Left hindlimb (tissue), 1 donor: ENCODE measurements around the gene USF3.

Experiments used
- DNase-seq: peaks from one replicate; pipeline ENCODE4 v3.0.0-alpha.2; 2018

The USF3 gene

GRCh38 chr3:113696658-113697499 is 437 bp upstream of the USF3 start:
- peak; percentile 100 for DNase-seq

- no peak for DNase-seq
Observed at GRCh38 chr3:113695431-113695785, 1.0 kb downstream of the USF3 start.

GRCh38 chr3:113690482-113690881 is 6.0 kb downstream of the USF3 start:
- DNase-seq: no peak

GRCh38 chr3:113685956-113686721 is 10.3 kb downstream of the USF3 start:
- no peak for DNase-seq

DNA sequence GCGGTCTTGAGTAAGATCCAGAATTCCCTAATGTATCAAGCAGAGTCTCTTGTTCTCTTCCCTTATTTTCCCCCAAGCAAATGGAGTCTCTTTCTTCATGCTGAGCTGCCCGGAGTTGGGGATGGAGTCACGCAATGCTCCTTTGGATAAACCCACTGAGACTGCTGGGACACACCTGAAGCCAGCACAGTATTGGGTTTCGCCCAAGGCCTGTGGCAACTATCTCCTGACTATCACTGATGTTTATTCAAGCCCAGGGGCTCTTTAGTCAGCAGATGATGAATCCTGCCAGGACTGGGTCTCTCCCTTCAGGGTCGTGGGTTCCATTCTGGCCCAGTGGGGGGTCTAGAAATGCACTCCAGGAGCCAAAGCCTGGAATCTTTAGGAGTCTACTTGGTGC is 11.3 kb downstream of the USF3 start:
- no peak for DNase-seq

GRCh38 chr3:113684271-113684819 is 12.1 kb downstream of the USF3 start:
- DNase-seq: no peak

GRCh38 chr3:113678773-113679172 is 17.7 kb downstream of the USF3 start:
- no peak for DNase-seq

- no peak for DNase-seq
Observed at GRCh38 chr3:113677737-113678136, 18.7 kb downstream of the USF3 start.

DNA sequence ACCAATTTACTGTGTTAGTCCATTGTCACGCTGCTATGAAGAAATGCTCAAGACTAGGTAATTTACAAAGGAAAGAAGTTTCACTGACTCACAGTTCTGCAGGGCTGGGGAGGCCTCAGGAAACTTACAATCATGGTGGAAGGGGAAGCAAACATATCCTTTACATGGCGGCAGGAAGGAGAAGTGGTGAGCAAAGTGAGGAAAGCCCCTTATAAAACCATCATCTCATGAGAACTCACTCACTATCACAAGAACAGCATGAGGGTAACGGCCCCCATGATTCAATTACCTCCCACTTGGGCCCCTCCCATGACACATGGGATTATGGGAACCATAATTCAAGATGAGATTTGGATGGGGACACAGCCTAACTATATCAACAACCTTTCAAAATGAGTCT is 20.2 kb downstream of the USF3 start:
- no peak for DNase-seq

GRCh38 chr3:113673593-113673992 is 22.8 kb downstream of the USF3 start:
- DNase-seq: no peak

DNA sequence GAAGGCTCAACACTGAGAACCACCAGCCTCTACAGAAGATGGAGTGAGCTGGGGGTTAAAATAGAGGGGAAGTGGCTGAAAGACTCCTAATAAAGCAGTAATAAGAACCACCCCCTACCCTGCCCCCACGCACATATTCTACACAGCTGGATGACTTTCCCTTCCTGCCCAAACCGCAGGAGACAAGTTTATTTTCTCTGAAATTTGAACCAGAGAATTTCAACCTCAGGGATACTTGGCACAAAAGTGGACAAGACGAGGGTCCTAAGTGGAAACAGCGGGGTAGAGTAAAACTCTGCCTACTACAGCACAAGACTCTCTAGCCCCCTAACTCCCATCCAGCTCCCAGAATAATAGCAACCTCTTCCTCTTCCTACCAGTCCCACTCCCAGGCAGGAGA is 28.4 kb downstream of the USF3 start:
- peak; percentile 59 for DNase-seq

GRCh38 chr3:113664523-113665094 is 31.8 kb downstream of the USF3 start:
- no peak for DNase-seq

DNA sequence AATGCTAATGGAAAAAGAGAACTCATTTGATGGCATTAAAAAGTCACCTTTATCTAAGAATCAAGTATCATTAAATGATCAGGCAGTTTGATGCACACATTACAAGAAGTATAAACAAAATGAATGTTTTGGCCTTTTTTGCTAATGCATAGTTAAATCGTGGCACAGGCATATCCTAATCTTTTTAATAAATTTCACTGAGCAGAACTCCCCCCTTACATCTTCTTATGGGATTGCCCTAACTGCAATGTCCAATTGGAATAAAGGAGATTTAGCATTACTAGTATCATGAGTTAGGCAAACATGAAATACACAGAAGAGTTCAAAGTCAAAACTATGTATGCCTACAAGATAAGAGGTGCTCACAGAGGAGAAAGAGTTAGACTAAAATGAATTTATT is 32.7 kb downstream of the USF3 start:
- no peak for DNase-seq

- no peak for DNase-seq
Observed at GRCh38 chr3:113663324-113663750, 33.1 kb downstream of the USF3 start.

DNA sequence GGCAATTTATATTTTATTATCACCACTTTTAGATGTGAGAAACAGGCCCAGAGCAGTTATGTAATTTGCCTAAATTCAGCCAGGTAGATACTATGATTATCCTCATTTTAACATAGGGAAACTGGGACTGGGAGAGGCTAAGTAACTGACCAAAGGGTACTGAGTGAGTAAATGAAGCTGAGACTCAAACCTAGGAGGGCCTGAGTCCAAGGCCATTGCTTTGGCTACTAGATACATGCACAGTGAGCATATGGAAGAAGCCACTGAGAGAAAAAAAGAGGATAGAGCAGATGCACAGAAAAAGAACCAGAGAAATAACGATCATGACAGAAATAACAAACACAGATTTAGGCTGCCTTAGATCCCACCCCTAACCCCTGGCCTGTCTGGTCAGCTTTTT is 33.6 kb downstream of the USF3 start:
- DNase-seq: no peak

- DNase-seq: no peak
Observed at GRCh38 chr3:113660896-113661295, 35.5 kb downstream of the USF3 start.

- DNase-seq: no peak
Observed at GRCh38 chr3:113660458-113660857, 36.0 kb downstream of the USF3 start.

DNA sequence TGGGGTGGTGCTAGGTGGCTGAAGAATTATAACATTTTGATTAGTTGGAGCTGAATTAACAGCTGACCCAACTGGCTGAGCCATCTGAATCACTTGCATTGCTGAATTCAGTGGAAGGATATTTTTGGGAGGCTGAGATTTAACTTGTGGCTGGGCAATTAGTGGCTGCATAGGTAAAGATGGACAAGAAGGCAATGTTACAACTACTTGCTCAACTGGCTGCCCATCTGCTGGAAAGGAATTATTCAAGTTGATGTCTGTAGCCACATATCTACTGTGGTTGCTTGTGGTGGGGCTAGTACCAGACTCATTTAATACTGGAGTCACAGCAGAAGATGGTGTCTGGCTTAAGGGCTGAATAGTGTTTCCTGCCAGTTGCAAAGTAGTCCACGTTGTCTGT is 36.4 kb downstream of the USF3 start:
- DNase-seq: no peak

DNA sequence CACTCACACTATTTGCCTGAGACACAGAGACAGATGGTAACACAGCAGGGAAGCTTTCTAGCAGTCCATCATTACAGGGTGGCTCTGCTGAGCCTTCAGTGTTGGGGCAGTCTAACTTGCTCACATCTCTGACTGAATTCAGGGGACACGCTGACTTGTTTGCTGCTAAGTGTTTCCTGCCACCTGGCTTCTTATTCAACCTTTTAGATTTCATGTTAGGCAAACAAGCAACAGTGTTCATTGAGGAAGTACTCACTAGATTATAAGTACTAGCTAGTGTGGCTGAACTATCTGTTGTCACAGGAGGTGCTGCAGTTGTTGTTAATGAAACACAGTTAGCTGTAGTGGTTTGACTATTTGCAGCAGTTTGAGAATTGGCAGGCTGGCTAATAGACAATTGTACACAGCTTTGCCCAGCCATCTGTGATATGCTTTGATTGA is 37.3 kb downstream of the USF3 start:
- DNase-seq: no peak

DNA sequence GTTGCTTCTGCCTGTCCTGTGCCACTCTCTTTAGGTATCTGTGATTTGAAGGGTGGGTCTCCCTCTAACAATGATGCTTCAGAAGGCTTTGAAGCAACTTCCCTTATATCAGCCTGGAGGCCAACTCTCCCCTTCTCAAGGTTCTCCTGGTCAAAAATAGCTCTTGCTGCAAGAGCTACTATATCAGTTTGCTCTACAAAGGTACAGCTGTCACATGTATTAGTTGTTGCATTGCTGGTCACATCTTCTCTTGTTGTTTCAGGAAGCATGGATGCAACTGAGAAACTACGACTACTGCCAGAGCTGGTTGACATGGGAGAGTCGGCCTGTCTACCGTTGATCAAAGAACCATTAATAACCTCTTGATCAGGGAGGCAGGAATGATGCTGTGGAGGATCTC is 38.3 kb downstream of the USF3 start:
- no peak for DNase-seq

DNA sequence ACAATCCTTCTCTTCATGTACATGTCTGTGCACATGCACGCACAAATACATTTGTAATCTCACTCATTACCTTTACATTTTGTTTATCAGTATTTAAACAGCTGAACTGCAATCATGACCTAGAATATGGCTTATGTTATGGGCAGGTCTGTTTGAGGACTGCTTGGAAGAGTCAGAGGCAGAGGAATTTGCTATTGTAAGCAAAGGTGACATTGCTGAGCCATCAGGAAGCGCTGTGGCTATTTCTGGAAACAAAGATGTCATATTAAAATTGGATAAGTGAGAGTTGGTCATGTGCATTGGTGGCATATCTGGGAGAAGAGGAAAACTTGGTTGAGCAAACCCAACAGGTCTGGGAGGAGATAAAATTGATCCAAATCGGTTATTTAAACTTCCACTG is 41.6 kb downstream of the USF3 start:
- DNase-seq: no peak

GRCh38 chr3:113654310-113654709 is 42.1 kb downstream of the USF3 start:
- no peak for DNase-seq

- DNase-seq: no peak
Observed at GRCh38 chr3:113649174-113649845, 47.1 kb downstream of the USF3 start.
